Stimulated activated CD4-positive, alpha-beta T cell treated with anti-CD3 and anti-CD28 coated beads, Interleukin-1b, Interleukin-23, amount 100 ng/mL, for 24 hours (primary cell): ENCODE data around the gene NOC3L.
"Not testable (repeated sequence)": the region's sequence is repeated elsewhere in the genome, so short reads cannot be mapped to it uniquely, and the experiment has no call there.

Source experiments
- DNase-seq, 4 experiments: peaks; one replicate each; pipeline ENCODE4 v3.0.0-alpha.2; 2020; ENCODE audit warnings: low read depth in 4 of 4, low spot score in 1 of 4

NOC3L gene

DNA sequence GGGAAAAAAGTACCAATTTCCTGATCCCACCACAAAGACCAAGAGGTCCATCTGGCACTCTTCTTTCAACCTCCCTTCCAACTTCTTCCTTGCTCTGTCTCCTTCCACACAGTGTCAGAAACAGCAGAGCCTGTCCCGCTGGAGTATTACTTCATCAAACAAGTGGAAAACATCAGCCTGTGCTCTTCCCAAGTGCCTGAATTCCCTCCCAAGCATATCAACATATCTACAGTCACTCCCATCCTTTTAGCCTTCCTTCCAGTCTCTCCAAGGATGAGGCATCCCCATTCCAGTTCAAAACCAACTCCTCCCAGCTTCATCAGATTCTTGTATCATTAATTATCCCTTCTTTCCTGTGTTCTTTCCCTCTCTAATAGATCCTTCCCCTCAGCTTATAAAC, 1.7 kb upstream of the NOC3L start:
- no peak for DNase-seq

DNA sequence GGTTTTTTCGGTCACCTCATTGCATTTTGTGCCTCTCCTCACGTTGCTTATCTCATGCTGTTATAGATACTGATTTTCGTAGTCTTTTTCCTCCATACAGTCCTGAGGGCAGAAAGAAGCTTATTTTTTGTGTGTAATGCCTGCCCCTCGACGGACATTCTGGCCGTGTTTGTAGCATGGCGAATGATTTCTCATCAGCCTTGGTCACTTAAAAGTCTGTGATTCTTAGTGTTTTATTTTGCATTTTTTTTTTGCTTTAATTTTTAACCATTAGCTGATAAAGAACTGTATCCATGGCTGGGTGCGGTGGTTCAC, 469 bp upstream of the NOC3L start:
- DNase-seq: no peak

DNA sequence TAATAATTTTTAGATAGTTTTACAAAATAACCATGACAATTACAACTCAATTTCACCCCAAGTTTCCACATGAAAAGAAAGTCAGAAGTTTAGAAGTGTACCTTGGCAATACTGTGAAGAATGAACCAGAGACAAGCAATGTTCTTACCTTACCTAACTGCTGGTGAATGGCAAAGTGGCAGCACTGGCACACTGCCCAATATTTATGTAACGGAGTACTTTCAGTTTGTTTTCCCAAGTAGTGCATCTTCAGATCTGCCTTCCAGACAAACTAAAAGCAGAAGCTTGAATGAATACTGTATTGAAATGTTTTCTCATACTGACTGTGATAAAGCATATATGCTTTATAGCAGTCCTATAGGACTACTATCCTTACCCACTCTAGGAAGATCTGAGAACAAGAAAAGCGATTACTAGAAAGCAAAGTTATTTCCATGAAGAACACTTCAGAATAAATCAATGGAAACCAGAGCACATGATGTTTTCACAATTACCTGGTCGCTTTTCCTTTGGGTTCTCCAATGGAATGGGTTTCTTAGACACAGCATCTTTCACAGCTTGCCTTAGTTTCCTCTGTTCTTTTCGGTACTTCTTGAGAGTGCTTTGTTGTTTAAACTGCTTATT, 1.5 kb downstream of the NOC3L start:
- DNase-seq: no peak

DNA sequence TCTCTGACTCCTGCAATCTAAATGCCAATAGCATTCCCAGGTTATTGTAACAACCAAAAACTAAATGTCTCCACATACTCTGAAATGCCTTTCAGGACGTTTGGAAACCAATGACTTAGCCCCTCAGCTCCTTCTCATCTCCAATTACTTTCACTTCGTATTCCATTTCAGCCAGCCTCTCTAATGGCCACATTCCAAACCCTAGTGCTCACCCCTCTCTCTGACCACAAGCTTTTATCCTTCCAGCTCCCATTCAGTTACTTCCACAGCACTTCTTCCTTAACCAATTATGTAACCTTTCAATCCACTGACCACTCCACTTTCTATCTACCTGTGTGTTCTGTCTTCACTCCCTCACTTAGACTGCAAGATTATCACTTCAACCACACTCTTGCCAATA, 4.3 kb downstream of the NOC3L start:
- DNase-seq: no peak

DNA sequence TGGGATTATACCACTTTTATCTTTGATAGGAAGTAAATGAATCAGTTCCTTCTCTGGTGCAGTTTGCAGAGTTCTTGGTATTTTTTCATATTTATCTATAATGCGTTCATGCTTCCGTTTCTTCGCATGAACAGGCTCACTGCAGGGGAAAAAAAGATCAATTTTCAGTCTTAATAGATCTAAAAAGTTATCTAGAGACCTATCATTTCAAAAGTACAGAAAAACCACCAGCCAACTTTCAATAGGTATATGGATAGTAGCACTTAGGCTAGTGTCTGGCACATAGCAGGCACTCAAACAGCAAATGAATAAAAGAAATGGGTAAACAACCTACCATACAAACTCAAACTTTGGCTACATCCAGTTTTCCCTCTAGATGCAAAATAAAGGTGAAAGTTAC, 5.5 kb downstream of the NOC3L start:
- DNase-seq: no peak

DNA sequence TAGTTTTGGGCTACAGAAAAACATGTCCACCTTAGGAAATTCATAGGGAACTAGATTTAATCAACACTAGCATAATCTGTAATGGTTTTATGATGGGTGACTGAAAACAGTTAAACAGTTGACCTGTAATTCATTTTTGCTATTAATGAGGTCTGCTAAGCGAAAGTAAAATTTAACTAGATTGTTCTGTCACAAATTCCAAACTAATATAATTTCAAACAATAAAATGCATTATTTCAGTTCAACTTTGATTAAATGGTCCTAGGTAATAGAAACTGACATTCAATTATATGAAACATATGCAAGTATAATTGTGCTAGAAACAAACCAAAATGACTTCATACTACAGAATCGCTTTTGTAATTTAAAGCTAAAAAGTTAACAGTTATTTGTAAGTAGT, 6.9 kb downstream of the NOC3L start:
- DNase-seq: no peak

DNA sequence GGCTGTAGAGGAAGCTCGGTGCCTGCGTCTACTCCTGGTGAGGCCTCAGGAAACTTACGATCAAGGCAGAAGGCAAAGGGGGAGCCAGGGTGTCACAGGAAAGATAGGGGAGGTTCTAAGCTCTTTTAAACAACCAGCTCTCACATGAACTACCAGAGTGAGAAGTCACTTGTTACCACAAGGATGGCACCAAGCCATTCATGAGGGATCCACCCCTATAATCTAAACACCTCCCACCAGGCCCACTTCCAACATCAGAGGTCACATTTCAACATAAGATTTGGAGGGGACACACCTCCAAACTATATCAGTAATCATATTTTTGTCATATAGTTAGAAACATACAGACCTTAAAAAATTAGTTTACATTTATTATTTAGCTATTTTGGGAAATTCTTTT, 9.4 kb downstream of the NOC3L start:
- DNase-seq: no peak

DNA sequence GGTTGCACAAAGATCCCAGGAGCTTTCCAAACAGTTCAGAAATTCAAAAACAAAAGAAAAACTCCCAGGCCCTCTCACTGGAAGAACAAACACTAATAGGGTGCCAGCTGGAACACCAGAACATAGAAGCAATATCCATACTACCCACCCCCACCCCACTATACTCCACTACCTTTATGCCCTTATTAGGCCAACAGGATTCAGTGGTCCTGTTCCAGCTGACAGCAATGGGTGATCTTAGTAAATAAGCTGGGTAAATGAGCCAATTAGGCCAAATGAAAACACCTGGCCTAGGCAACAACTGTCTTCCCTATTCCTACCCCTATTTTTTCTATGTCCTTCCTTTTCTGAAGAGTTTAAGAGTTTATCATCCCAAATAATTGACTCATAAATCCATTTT, 11.7 kb downstream of the NOC3L start:
- no peak for DNase-seq

DNA sequence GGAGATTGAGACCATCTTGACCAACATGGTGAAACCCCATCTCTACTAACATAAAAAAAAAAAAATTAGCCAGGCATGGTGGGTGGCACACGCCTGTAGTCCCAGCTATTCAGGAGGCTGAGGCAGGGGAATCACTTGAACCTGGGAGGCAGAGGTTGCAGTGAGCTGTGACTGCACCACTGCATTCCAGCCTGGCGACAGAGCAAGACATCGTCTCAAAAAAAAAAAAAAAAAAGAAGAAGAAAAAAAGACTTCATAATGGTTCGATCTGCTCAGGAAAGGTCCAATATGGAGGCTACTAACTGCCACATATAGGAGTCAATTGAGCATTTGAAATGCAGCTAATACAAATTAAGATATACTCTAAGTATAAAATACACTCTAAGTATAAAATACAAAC, 12.2 kb downstream of the NOC3L start:
- DNase-seq: not testable (repeated sequence)

DNA sequence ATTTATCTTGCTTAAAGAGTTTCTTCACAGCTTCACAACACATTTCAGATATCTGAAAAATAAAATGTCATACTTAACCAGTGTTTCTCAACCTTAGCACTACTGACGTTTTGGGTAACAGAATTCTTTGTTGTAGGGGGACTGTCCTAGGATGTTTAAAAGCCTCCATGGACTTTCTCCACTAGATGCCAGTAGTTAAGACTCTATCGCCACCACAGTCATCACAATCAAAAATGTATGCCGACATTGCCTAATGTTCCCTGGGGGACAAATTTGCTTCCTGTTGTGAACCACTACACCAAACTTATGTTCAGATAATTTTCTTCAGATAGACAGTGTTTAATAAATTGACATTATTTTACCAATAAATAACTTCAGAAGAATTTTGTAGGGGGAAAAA, 13.4 kb downstream of the NOC3L start:
- no peak for DNase-seq

DNA sequence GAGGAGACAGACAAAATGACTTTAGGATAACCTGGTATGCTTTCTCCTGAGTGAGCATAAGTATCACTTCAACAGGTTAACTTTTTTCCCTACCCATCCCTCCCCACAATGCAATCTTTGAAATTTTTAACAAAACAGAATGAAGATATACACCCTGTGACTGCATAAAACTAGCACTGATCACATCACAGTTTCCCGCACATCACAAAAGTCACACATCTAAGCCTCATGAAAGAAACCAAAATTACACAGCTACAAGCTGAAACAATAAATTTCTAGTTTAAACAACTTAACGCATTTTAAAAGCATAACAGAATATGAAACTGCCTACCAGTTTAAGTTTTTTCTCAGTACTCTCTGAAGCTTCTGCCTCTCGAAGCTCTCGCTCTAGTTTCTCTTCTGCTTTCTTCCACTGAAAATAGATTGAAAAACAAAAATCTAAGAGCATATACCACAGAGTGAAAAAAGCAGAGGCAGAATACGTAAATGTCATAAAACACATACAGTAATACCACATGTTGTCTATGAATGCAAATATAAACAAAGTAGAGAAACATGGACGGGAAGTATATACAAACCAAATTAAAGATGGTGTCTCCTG, 18.1 kb downstream of the NOC3L start:
- no peak for DNase-seq

DNA sequence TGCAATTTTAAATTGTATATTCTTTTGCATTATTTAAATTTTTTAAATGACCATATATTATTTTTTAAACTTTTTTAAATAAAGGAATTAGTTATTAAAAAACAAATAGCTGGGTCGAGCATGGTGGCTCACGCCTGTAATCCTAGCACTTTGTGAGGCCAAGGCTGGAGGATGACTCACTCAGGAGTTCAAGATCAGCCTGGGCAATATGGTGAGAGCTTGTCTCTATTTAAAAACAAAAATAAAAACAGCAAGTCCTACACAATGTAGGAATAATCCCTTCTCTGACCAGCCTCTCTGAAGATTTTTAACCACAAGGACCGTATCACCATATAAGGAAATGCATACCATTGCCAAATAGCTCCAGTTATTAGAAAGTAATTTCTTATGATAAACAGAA, 19.6 kb downstream of the NOC3L start:
- DNase-seq: no peak

DNA sequence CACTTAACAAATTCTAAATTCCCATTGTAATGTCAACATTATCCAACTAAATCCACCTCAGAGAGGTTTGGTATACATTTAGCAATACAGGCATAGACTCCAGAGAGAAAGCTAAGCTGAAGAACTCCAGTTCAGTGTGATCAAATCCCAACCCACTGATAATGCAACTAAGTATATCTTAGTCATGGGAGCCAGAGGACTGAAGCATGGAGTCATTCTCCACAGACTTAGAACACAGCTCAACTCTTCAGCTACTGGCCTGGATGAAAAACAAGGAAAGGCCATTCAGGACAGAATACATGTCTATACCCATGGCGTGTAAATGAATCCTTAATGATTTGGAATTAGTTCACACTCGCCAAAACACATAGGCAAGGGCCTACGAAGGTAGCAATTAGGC, 27.9 kb downstream of the NOC3L start:
- DNase-seq: no peak

DNA sequence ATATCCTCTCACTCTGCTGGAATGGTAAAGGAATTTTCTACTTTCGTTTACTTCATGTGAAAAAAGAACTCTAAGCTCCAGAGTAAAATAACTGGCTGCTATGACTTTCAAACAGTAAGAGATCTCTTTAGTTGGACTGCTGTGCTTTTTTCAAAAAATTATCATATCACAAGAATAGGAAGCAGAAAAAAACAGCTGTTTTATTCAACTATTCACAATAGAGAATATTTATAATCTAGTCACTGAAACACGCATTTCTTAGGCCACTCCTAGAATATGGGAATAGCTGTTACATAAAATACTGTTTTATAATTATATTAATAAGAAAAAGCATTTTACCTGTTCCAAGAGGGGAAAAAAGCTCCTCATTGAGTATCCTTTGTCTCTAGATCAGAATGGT, 29.7 kb downstream of the NOC3L start:
- DNase-seq: no peak

DNA sequence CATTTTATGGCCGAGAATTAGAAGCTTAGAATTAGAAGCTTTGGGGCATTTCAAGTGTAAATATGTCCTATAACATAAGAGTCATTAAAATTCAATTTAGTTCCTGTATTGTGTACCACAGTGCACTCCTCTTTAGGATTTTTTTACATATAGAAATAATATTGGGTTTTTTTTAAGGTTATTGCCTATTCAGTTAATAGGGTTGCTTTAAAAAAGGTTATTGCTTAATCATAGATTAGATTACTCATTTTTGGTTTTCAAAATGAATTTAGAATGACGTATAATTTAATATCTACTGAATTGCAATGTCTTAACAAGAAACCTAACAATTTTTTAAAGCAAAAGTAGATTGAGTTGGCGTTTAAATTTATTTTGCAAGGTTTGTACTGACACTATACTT, 34.1 kb downstream of the NOC3L start:
- no peak for DNase-seq

DNA sequence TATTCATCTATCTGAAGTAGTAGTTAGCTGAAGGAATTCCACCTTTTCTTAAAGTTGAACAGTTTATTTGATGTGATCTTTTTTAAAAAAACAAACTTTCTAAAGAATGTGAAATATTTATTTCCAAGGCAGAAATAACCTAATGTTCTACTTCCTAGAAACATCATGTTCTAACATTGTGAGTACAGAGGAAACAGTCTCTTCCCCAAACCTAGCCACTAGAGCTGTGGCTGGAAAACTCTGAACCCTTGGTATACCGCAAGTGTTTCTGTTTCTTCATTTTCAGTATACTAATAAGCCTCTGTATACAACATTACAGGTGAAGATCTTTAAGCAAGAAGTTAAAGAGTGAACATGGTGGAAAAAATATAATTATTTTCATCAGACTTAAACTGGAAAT, 35.1 kb downstream of the NOC3L start:
- no peak for DNase-seq

DNA sequence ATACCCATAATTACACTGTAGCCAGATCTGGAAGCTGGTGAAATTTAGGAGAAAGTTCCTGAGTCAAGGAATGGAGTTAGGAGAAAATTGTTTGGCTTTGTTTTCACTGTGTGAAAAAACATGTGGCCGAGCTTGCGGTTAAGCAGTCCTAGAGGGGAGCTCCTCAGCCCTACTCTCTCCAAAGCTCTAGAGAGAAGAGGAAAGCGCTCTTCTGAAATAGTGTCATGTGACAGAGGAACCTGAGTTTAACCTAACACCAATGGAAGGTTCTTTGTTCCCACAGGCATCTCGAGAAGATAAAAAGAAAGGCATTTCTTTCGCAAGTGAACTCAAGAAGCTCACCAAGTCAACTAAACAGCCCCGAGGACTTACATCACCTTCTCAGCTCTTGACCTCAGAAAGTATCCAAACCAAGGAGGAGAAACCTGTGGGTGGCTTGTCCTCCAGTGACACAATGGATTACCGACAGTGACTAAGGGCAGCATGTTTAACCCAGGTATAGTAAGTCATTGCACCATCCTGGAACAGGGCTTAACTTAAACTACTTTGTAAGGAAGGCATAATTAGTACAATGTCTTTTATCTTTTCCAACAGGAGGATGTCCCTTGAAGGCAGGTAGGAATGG, 38.0 kb downstream of the NOC3L start:
- no peak for DNase-seq

DNA sequence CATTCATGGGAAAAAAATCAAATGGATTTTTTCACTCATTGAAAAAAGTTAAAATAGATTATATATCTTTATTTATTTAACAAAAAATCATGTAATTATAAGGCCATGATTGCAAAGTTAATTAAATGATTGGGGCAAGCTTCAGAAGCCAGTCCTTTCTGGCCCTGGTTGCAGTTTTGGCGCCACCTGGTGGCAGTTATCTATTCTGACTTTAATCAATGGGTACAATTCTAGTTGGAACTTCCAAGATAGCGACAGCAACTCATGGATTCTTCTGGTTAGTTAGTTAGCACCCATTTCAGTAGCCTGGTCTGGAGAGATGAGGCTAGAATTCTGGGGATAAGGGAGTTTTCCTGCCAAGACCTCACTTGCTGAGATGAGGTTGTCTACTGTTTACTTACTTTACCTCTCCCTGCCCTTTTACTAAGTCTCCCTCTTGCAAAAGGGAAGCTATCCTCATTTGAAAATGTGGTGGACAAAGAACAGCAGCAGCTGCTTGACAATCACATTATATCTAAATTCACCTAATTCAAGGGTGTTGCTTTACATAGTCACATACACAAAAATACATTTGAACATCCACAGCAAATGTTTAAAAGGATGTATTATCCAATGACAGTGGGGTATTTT, 42.3 kb downstream of the NOC3L start:
- peak; percentile 41 to 65 (median 41) for DNase-seq

DNA sequence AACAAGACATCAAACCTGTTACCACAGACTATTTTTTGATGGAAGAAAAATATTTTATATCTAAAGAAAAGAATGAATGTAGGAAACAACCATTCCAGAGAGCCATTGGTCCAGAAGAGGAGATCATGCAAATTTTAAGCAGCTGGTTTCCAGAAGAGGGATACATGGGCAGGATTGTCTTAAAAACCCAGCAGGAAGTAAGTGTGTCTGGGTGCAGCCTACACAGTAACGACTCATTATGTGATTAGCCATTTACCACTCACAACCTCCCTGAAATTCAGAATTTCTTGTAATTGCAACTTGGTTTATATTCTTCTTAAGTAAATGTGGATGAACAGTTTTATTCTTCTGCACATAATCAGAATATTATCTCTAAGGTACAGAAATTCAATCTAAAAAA, 46.2 kb downstream of the NOC3L start:
- DNase-seq: no peak

DNA sequence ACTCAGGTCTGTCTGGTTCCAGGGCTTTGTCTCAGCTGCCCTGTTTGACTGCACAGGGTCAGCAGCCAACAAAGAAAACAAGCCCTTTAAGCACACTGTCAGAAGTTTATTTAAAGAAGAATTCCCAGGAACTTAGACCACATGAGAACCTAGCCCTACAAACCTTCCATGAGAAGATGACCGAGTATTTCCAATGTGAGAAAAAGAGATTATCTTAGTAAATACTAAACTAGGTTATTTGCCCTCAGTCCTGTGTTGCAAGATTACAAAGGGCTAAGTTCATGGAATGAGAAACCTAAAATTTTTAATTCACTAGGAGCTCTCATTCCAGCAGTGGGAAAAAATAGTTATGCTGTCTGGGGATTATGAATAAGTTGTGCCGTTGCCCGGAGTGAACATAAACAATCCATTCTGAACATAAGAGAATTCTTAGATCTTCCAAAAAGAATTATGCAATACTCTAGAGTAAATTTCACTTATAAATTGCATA, 46.7 kb downstream of the NOC3L start:
- no peak for DNase-seq

DNA sequence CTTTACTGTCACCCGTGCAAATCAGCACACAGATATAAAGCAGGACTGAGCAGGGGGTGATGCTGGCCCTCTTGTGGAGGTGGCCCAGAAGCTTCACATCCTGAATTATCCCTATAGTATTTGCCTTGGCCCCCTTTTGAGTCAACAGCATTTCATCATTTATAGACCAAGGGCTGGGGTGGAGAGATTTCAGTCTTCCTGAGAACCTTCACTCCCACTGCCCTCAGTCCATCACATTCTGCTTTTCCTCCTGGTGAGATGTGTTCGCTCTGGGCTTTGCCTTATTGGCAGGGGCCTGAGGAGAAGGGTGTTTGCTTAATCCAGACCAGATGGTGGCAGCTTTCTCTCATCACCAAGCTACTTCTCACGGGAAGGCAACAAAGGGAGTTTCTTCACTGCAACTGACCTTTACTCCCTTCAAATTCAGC, 47.7 kb downstream of the NOC3L start:
- no peak for DNase-seq

DNA sequence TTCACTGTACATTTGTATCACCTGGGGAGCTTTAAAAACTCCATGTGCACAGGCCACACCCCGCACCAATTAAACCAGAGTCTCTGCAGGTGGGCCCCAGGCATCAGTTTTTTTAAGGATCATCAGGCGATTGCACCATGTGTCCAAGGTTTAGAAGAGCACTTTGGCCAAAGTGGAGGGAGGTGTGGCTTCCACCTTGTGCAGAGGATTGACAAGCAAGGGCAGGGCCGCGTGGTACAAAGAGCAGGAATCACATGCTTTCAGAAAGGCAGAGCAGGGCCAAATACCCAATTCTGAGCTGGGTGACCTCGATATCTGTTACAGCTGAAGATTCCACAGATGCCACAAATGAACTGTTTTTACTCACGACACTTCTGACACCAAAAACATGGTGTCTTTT, 52.4 kb downstream of the NOC3L start:
- no peak for DNase-seq

DNA sequence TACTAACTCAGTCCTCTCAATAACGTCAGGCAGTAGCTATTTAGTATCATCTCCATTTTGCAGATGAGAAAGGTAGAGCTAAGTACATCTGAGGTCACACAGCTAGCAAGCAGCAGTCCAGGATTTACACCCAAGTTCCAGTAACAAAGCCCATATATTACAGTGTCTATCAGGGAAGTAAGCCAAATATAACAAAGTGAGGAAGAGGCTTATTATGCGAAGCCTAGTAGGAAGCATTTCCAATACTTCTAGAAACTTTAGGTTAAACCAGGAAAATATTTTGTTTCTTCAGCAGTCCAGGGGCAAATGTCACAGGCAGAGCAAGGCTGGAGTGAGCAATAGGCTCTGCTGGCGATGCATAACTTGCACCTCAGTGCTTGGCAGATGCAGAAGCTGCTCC, 53.9 kb downstream of the NOC3L start:
- DNase-seq: no peak
